Endothelial cell of umbilical vein (primary cell): ENCODE measurements around the gene COL4A2. TPM values are rescaled to one million over a fixed set of nuclear protein-coding genes. Genes with fewer than 3 reads are reported as not detected.

Experiments used
- microRNA-seq: library from miRNA; unstranded; fragments of <30 nt; microRNA quantifications from one replicate; pipeline ENCODE4 v1.2.0, GENCODE V29; 2021; ENCODE audit warnings: borderline number of aligned reads, borderline replicate concordance
- polyA plus RNA-seq, 4 experiments: library from polyadenylated mRNA; depleted of rRNA in 3 of 4; stranded (reverse) in 3 of 4; unstranded in 1 of 4; fragments of >200 nt; gene quantifications; 2 replicates each; pipeline versions ENCODE4 v1.2.1 to v1.2.3, GENCODE V29; 2011 to 2012; ENCODE audit warnings: missing spikeins in 1 of 4
- small RNA-seq: library from RNA; depleted of rRNA; stranded (forward); fragments of <200 nt; gene quantifications from one replicate; pipeline ENCODE3, GENCODE V24; 2012; ENCODE audit warnings: low replicate concordance, low read depth; ENCODE audit not compliant: insufficient read depth, insufficient read length
- total RNA-seq: library from RNA; stranded (reverse); gene quantifications from 2 replicates; pipeline ENCODE4 v1.2.3, GENCODE V29; 2021

The COL4A2 gene
- total and polyA plus RNA-seq, 2 donors (not counting 3 experiments of a cell fraction or from before 2014, with no cell fraction given): 792 to 940 TPM

Small RNA genes within 50 kb of the gene (microRNA-seq; reads per million reads assigned to microRNA genes)
- gene MIR8073: not detected

Small RNA genes within 50 kb of the gene (small RNA-seq; reads per million reads assigned to genes)
- gene MIR8073: not detected

Other genes with a start within 250 kb of the COL4A2 start
- gene COL4A1, start 127 bp upstream of the COL4A2 start, total RNA-seq: 1,119 and 1,341 TPM in 2 replicates
- gene COL4A1, start 127 bp upstream of the COL4A2 start, polyA plus RNA-seq: 379 and 384 TPM in 2 replicates